Stimulated activated CD4-positive, alpha-beta T cell treated with anti-CD3 and anti-CD28 coated beads, Interleukin-1b, Interleukin-23, amount 100 ng/mL, for 48 hours (primary cell): ENCODE data around the gene GLOD4.

ENCODE experiments used
- DNase-seq: peaks from one replicate; pipeline ENCODE4 v3.0.0-alpha.2; 2020

Gene GLOD4

GRCh38 chr17:737561-738113, 44.4 kb downstream of the GLOD4 start:
- no peak for DNase-seq

GRCh38 chr17:733743-734142, 48.3 kb downstream of the GLOD4 start:
- DNase-seq, result no peak

GRCh38 chr17:732902-733720, 49.0 kb downstream of the GLOD4 start:
- peak; percentile 63 for DNase-seq

- DNase-seq, result peak; percentile 51
Measured at GRCh38 chr17:732067-732901, 49.8 kb downstream of the GLOD4 start, which contains the start of gene TLCD3A. Gene TLCD3A (plus strand): TSS chr17:732596. CDS start chr17:732648, 52 bp downstream.

- DNase-seq, result no peak
Measured at GRCh38 chr17:731644-732066, 50.4 kb downstream of the GLOD4 start.

- no peak for DNase-seq
Measured at GRCh38 chr17:728911-729310, 53.2 kb downstream of the GLOD4 start.

DNA sequence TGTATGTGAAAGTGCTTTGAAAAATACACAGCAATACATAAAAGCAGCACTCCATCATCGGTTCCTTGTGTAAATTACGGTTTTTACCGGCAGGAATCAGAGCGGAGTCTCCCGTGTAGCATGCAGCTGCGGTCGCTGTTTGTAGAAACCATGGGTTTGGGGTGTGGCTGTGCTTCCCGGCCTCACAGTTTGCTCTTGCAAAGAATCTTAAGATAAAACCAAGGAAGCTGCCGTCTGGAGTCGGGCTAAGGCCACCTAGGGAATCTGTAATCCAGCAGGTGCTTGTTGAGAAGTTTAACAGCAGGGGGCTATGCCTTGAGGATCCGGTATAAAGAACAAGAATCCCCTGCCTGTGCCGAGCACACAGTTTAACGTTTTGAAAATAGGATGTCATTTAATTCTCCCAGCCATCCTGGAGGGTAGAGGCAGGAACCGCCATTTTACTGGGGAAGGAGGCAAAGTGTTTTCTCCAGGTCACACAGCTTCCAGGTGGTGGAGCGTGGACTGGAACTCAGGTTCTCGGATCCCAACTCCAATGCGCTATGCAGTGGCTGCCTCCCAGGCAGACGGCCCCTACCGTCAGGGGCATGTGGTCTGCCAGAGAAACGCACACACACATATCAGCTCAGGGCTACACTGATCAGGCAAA, 55.7 kb downstream of the GLOD4 start:
- no peak for DNase-seq

DNA sequence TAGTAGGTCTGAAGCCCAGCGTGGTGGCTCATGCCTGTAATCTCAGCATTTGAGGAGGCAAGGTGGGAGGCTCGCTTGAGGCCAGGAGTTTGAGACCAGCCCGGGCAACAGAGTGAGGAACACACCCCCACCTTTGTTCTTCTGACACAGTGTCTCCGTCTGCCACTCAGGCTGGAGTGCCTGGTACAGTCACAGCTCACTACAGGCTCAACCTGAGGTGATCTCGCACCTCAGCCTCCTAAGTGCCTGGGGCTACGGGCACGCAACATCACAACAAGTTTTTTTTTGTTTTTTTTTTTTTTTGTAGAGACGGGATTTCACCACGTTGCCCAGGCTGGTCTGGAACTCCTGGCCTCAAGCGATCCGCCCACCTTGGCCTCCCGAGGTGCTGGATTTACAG, 56.3 kb downstream of the GLOD4 start:
- no peak for DNase-seq

- no peak for DNase-seq
Measured at GRCh38 chr17:725084-725483, 57.0 kb downstream of the GLOD4 start.

DNA sequence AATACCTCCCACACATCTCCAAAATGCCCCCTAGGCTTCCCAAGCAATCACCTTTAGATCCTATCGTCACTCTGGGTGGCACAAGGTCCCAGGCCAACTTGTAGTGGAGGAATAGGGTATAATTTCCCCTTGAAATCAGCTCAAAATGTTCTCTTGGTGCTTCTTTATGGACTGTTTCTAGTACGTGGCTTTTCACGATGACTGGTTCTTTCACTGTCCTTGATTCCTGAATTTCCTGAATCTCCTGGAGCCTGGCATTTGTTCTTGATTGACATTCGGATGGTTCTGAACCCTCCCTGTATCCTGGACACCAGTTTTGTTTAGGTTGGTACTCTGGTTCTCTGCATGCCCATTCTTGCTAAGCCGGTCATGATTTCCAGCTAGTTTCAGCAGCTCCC, 60.5 kb downstream of the GLOD4 start:
- no peak for DNase-seq

DNA sequence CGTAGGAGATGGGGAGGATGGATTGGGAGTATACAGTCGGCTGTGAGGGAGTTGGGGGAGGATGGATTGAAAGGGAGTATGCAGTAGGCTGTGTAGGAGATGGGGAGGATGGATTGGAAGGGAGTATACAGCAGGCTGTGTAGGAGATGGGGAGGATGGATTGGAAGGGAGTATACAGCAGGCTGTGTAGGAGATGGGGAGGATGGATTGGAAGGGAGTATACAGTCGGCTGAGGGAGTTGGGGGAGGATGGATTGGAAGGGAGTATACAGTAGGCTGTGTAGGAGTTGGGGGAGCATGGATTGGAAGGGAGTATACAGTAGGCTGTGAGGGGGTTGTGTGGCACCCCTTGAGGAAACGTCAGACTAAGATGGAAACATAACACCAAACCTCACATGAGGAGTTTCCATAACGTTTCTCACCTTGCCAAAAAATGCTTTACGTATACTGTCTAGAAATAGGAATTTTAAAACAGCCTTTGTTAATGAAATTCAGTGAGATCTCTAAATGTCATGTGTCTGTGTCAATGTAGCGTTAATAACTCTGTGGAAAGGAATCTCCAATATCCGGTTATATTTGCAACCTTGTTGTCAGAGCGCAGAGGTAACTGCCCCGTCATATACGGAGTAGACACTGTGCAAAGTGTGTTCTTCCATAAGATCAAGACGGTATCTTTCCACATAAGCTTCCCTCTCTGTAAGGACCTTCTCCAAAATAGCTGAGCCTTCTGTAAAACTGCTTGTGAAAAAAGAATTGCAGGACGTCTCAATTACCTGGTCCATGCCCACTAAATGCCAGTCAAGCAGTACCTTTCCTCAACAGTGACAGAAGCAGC, 61.2 kb downstream of the GLOD4 start:
- no peak for DNase-seq

GRCh38 chr17:718075-718474, 64.0 kb downstream of the GLOD4 start:
- no peak for DNase-seq
